ENCODE measurements around the gene PLXNA4. TPM values are rescaled to one million over a fixed set of nuclear protein-coding genes. Genes with fewer than 3 reads are reported as not detected.

PLXNA4 gene
- total and polyA plus RNA-seq, 2 experiments from 2014 or later = 0.08 to 0.80 TPM

GRCh38 chr7:132207782-132208181 lies 368.5 kb downstream of the PLXNA4 start:
- H3K27ac Mint-ChIP-seq = no peak overlapping the region
- TF ChIP-seq POLR2AphosphoS5 (IDR thresholded peaks at IDR 0.05; ENCODE audit: low read depth) = no peak
- no peak for TF ChIP-seq NANOG (IDR thresholded peaks at IDR 0.05; ENCODE audit: borderline replicate concordance)
- TF ChIP-seq, protein P1, sequence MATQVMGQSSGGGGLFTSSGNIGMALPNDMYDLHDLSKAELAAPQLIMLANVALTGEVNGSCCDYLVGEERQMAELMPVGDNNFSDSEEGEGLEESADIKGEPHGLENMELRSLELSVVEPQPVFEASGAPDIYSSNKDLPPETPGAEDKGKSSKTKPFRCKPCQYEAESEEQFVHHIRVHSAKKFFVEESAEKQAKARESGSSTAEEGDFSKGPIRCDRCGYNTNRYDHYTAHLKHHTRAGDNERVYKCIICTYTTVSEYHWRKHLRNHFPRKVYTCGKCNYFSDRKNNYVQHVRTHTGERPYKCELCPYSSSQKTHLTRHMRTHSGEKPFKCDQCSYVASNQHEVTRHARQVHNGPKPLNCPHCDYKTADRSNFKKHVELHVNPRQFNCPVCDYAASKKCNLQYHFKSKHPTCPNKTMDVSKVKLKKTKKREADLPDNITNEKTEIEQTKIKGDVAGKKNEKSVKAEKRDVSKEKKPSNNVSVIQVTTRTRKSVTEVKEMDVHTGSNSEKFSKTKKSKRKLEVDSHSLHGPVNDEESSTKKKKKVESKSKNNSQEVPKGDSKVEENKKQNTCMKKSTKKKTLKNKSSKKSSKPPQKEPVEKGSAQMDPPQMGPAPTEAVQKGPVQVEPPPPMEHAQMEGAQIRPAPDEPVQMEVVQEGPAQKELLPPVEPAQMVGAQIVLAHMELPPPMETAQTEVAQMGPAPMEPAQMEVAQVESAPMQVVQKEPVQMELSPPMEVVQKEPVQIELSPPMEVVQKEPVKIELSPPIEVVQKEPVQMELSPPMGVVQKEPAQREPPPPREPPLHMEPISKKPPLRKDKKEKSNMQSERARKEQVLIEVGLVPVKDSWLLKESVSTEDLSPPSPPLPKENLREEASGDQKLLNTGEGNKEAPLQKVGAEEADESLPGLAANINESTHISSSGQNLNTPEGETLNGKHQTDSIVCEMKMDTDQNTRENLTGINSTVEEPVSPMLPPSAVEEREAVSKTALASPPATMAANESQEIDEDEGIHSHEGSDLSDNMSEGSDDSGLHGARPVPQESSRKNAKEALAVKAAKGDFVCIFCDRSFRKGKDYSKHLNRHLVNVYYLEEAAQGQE (IDR thresholded peaks at IDR 0.05; ENCODE audit: unreplicated experiment) = no peak
- no peak for TF ChIP-seq CREB1 (CRISPR knock-in tag; IDR thresholded peaks at IDR 0.05; ENCODE audit: low read depth)
- TF ChIP-seq ZNF331 (CRISPR knock-in tag; IDR thresholded peaks at IDR 0.05; ENCODE audit: low read depth) = no peak
- TF ChIP-seq ZNF114 (CRISPR knock-in tag; IDR thresholded peaks at IDR 0.05) = no peak
- TF ChIP-seq, protein P2, sequence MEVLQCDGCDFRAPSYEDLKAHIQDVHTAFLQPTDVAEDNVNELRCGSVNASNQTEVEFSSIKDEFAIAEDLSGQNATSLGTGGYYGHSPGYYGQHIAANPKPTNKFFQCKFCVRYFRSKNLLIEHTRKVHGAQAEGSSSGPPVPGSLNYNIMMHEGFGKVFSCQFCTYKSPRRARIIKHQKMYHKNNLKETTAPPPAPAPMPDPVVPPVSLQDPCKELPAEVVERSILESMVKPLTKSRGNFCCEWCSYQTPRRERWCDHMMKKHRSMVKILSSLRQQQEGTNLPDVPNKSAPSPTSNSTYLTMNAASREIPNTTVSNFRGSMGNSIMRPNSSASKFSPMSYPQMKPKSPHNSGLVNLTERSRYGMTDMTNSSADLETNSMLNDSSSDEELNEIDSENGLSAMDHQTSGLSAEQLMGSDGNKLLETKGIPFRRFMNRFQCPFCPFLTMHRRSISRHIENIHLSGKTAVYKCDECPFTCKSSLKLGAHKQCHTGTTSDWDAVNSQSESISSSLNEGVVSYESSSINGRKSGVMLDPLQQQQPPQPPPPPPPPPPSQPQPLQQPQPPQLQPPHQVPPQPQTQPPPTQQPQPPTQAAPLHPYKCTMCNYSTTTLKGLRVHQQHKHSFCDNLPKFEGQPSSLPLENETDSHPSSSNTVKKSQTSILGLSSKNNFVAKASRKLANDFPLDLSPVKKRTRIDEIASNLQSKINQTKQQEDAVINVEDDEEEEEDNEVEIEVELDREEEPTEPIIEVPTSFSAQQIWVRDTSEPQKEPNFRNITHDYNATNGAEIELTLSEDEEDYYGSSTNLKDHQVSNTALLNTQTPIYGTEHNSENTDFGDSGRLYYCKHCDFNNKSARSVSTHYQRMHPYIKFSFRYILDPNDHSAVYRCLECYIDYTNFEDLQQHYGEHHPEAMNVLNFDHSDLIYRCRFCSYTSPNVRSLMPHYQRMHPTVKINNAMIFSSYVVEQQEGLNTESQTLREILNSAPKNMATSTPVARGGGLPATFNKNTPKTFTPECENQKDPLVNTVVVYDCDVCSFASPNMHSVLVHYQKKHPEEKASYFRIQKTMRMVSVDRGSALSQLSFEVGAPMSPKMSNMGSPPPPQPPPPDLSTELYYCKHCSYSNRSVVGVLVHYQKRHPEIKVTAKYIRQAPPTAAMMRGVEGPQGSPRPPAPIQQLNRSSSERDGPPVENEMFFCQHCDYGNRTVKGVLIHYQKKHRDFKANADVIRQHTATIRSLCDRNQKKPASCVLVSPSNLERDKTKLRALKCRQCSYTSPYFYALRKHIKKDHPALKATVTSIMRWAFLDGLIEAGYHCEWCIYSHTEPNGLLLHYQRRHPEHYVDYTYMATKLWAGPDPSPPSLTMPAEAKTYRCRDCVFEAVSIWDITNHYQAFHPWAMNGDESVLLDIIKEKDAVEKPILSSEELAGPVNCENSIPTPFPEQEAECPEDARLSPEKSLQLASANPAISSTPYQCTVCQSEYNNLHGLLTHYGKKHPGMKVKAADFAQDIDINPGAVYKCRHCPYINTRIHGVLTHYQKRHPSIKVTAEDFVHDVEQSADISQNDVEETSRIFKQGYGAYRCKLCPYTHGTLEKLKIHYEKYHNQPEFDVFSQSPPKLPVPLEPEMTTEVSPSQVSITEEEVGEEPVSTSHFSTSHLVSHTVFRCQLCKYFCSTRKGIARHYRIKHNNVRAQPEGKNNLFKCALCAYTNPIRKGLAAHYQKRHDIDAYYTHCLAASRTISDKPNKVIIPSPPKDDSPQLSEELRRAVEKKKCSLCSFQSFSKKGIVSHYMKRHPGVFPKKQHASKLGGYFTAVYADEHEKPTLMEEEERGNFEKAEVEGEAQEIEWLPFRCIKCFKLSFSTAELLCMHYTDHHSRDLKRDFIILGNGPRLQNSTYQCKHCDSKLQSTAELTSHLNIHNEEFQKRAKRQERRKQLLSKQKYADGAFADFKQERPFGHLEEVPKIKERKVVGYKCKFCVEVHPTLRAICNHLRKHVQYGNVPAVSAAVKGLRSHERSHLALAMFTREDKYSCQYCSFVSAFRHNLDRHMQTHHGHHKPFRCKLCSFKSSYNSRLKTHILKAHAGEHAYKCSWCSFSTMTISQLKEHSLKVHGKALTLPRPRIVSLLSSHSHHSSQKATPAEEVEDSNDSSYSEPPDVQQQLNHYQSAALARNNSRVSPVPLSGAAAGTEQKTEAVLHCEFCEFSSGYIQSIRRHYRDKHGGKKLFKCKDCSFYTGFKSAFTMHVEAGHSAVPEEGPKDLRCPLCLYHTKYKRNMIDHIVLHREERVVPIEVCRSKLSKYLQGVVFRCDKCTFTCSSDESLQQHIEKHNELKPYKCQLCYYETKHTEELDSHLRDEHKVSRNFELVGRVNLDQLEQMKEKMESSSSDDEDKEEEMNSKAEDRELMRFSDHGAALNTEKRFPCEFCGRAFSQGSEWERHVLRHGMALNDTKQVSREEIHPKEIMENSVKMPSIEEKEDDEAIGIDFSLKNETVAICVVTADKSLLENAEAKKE (CRISPR knock-in tag; IDR thresholded peaks at IDR 0.05) = no peak
- TF ChIP-seq, protein P3, sequence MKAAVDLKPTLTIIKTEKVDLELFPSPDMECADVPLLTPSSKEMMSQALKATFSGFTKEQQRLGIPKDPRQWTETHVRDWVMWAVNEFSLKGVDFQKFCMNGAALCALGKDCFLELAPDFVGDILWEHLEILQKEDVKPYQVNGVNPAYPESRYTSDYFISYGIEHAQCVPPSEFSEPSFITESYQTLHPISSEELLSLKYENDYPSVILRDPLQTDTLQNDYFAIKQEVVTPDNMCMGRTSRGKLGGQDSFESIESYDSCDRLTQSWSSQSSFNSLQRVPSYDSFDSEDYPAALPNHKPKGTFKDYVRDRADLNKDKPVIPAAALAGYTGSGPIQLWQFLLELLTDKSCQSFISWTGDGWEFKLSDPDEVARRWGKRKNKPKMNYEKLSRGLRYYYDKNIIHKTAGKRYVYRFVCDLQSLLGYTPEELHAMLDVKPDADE (IDR thresholded peaks at IDR 0.05) = no peak
- TF ChIP-seq, protein P4, sequence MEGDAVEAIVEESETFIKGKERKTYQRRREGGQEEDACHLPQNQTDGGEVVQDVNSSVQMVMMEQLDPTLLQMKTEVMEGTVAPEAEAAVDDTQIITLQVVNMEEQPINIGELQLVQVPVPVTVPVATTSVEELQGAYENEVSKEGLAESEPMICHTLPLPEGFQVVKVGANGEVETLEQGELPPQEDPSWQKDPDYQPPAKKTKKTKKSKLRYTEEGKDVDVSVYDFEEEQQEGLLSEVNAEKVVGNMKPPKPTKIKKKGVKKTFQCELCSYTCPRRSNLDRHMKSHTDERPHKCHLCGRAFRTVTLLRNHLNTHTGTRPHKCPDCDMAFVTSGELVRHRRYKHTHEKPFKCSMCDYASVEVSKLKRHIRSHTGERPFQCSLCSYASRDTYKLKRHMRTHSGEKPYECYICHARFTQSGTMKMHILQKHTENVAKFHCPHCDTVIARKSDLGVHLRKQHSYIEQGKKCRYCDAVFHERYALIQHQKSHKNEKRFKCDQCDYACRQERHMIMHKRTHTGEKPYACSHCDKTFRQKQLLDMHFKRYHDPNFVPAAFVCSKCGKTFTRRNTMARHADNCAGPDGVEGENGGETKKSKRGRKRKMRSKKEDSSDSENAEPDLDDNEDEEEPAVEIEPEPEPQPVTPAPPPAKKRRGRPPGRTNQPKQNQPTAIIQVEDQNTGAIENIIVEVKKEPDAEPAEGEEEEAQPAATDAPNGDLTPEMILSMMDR (conservative IDR thresholded peaks at IDR 0.05; ENCODE audit: low read depth in 2 of 2) = no peak
- TF ChIP-seq STAT1 (IDR thresholded peaks at IDR 0.05; ENCODE audit: unreplicated experiment) = no peak
- no peak for TF ChIP-seq EZH2 (IDR thresholded peaks at IDR 0.05; ENCODE audit: low read depth, unreplicated experiment)
- no peak for TF ChIP-seq EZH2phosphoT487 (IDR thresholded peaks at IDR 0.05; ENCODE audit: unreplicated experiment)
- no peak for TF ChIP-seq JUNB (IDR thresholded peaks at IDR 0.05; ENCODE audit: unreplicated experiment)
- peaks cover 12% of the 10 kb centered on the region for H3K4me1 Mint-ChIP-seq
- no peaks in the 10 kb centered on the region for H3K27me3 ChIP-seq (ENCODE audit: insufficient read depth)
- no peaks in the 10 kb centered on the region for H3K36me3 ChIP-seq (ENCODE audit: insufficient read depth)
- H3K9me2 ChIP-seq (ENCODE audit: insufficient read depth) = no peaks in the 10 kb centered on the region
- no peaks in the 10 kb centered on the region for H4K20me1 ChIP-seq (replicated peaks; ENCODE audit: insufficient read depth)
- no peak for DNase-seq (ENCODE audit: low spot score)
- H3K4me1 ChIP-seq (ENCODE audit: insufficient read depth) = no peaks in the 10 kb centered on the region
- peaks cover 8% of the 10 kb centered on the region for H3K27me3 Mint-ChIP-seq (ENCODE audit: insufficient read depth, low read depth, poor library complexity)
- H3K4me3 Mint-ChIP-seq = no peak overlapping the region
- no peak overlapping the region for H3K4me3 ChIP-seq
- no peaks in the 10 kb centered on the region for H3F3A ChIP-seq (replicated peaks; ENCODE audit: low read depth)
- H3K9me3 Mint-ChIP-seq = no peaks in the 10 kb centered on the region
- H3K79me2 ChIP-seq (replicated peaks; ENCODE audit: insufficient read depth) = no peaks in the 10 kb centered on the region
- no peak overlapping the region for H2AFZ ChIP-seq
- ATAC-seq = no peak
- no peak overlapping the region for H3K4me2 ChIP-seq
- no peak overlapping the region for H3K27ac ChIP-seq (ENCODE audit: low read depth)
- no peaks in the 10 kb centered on the region for H3K36me3 Mint-ChIP-seq (ENCODE audit: low read depth)

Data from GM23338 (cell line).